Epithelial cell of proximal tubule (primary cell): ENCODE data around the gene ARHGEF4. TPM values are rescaled to one million over a fixed set of nuclear protein-coding genes. Genes with fewer than 3 reads are reported as not detected.

ENCODE experiments used
- DNase-seq: peaks from one replicate; pipeline ENCODE4 v3.0.0-alpha.2; 2011; ENCODE audit warnings: low read depth
- H3K4me3 ChIP-seq: 2 replicates; pipeline ENCODE4 v1.5.1; 2011; ENCODE audit warnings: low read depth, mild to moderate bottlenecking, low read length
- CTCF ChIP-seq: conservative IDR thresholded peaks from 2 replicates; pipeline ENCODE4 v1.5.1; 2012; ENCODE audit warnings: low read depth, mild to moderate bottlenecking, low read length
- total RNA-seq: library from RNA; depleted of rRNA; stranded (reverse); fragments of >200 nt; gene quantifications from 2 replicates; pipeline ENCODE4 v1.2.3, GENCODE V29; 2015

The ARHGEF4 gene
- total RNA-seq, 1 donor from 2014 or later = 2.1 TPM

- no peak for TF ChIP-seq CTCF
- no peak overlapping the region for H3K4me3 ChIP-seq
- DNase-seq = no peak
Measured at GRCh38 chr2:131022731-131023130, 186.0 kb downstream of the ARHGEF4 start.

- DNase-seq = no peak
- no peak overlapping the region for H3K4me3 ChIP-seq
- TF ChIP-seq CTCF = no peak
Measured at GRCh38 chr2:131023758-131024157, 187.0 kb downstream of the ARHGEF4 start.

- no peak for TF ChIP-seq CTCF
- no peak for DNase-seq
- no peak overlapping the region for H3K4me3 ChIP-seq
Measured at GRCh38 chr2:131026919-131027318, 190.2 kb downstream of the ARHGEF4 start.

GRCh38 chr2:131027566-131028528 is 191.1 kb downstream of the ARHGEF4 start:
- H3K4me3 ChIP-seq = no peak overlapping the region
- no peak for TF ChIP-seq CTCF
- DNase-seq = no peak

GRCh38 chr2:131029812-131030211 is 193.1 kb downstream of the ARHGEF4 start:
- DNase-seq = no peak
- TF ChIP-seq CTCF = no peak

GRCh38 chr2:131030478-131030971 is 193.8 kb downstream of the ARHGEF4 start:
- no peak for DNase-seq
- no peak overlapping the region for H3K4me3 ChIP-seq
- TF ChIP-seq CTCF = no peak

More at GRCh38 chr2:131029812-131030211, 193.1 kb downstream of the ARHGEF4 start:
- H3K4me3 ChIP-seq = no peak overlapping the region
